ENCODE measurements around the gene SERPIND1.
"Not testable (repeated sequence)": the region's sequence is repeated elsewhere in the genome, so short reads cannot be mapped to it uniquely, and the experiment has no call there.

SERPIND1 gene

DNA sequence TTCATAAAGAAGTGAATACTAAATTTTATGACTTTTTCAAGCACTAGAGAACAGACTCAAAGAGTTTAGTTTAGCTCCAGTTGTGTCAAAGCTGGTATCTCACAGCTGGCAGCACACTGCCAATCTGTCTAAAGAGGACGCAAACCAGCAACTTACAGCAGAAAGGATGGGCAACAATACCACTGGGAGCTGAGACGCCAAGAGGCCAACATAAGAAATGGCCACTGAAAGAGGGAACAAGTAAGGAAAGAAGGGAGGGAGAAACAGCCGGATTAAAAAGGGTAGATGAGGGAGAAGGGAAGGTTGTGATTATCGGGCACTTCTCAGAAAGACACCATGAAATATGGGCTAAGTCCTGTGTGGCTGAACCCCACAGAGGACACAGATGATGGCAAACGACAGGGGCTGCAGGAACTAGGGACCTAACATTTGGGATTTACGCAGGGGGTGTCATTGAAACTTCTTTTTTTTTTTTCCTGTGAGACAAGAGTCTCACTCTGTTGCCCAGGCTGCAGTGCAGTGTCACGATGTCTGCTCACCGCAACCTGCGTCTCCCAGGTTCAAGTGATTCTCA, 41.7 kb downstream of the SERPIND1 start:
- no peak for DNase-seq (ENCODE audit: low spot score)

DNA sequence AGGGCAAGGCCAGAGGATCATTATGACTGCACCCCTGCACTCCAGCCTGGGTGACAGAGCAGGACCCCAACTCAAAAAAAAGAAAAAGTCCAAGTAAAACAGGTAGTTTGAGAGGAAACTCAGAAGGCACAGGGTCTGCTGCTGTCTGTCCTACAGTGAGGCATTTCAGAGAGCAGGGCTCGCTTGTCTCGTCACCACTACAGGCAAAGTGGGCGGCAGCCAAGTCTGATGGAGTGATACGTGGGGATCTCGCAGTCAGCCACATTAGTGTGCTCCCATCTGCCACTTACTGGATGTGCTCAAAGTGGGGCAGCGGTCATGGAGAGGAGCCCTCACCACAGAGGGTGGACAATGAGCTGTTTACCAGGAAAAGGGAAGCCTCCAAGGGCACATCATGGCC, 42.6 kb downstream of the SERPIND1 start:
- DNase-seq (ENCODE audit: low spot score) = no peak

DNA sequence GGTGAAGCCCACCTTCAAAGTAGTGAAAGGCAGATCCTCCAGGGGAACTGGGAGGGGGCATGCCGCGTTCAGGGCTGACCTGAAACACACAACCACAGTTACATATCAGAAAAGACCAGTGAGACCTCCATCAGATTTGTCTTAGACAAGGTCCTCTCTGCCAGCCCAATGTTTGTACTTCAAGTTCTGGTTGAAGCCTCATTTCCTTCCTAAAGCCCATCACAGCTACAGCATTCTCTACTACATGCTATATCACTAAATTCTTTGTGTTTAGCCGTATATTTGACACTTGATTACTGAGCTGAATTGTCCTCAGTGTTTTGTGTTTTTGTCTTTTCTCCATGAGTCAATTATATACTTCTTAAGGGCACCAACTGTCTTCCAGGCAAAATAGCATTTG, 44.6 kb downstream of the SERPIND1 start:
- no peak for DNase-seq (ENCODE audit: low spot score)

DNA sequence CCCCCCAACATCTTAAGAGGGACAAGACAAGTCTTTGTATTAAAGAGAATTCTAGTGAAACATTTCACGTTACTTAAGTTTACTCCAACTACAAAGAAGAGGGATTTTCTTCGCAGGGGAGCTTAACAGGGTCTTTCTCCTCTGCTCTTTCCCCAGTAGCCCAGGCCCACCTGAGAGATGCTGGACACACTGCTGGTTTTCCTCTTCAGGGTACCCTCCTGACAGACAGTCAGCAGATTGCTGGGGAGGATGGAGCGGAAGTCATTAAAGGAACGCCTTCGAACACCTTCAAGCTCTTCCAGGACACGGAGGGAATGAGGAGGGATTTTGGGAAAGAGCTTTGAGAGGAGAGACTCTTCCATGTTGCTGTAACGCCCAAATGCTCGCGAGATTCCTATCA, 45.6 kb downstream of the SERPIND1 start:
- no peak for DNase-seq (ENCODE audit: low spot score)

DNA sequence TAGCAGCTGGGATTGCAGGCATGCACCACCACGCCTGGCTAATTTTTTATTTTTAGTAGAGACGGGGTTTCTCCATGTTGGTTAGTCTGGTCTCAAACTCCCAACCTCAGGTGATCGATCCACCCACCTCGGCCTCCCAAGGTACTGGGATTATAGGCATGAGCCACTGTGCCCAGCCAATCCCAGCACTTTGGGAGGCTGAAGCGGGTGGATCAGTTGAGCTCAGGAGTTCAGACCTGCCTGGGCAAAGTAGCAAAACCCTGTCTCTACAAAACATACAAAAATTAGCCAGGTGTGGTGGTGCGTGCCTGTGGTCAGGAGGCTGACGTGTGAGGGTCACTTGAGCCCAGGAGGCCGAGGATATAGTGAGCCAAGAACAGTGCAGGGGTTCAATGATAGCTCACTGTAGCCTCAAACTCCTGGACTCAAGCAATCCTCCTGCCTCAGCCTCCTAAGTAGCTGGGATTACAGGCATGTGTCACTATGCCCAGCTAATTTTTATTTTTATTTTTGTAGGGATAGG, 47.9 kb downstream of the SERPIND1 start:
- DNase-seq (ENCODE audit: low spot score) = not testable (repeated sequence)

DNA sequence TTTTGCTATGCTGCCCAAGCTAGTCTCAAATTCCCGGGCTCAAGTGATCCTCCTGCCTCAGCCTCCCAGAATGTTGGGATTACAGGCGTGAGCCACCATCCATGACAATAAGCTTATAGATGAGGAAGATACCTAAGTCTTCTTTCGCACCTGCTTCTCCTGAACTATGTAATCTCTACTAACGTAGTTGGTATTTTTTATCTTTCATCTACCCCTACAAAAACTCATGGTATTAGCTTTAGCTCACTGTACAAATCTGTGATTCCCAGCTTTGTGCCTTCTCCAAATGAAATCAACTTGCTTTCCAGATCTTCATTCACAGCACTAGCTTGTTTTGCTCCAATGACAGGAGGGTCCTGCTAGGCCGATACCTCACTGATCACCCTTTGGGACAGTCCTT, 48.3 kb downstream of the SERPIND1 start:
- DNase-seq (ENCODE audit: low spot score) = no peak

DNA sequence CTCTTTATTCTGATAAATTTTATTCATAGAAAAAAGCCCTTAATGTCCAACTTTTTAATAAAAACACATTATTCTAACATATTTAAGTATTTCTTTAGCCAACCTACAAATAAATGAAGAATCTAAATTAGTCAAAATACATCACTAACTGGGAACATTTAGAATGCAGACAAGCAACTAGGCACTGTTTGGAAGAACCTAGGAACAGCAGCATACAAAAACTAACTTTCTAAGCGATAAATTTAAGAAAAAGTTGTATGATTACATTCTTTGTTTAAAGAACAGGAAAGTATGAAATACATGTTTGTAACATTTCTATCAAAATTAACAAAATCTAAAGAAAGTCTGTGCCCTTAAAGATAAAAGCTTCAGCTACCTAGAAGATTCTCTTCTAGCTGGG, 49.4 kb downstream of the SERPIND1 start:
- DNase-seq (ENCODE audit: low spot score) = no peak

DNA sequence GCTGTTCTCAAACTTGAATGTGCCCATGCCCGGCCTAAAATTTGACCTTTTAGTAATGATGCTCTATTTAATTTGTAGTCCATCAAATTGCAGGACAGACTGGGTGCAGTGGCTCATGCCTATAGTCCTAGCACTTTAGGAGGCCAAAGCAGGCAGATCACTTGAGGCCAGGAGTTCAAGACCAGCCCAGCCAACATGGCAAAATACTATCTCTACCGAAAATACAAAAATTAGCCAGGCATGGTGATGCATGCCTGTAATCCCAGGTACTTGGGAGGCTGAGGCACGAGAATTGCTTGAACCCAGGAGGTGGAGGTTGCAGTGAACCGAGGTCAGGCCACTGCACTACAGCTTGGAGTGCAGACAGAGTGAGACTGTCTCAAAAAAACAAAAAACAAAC, 51.3 kb downstream of the SERPIND1 start:
- not testable (repeated sequence) for DNase-seq (ENCODE audit: low spot score)

DNA sequence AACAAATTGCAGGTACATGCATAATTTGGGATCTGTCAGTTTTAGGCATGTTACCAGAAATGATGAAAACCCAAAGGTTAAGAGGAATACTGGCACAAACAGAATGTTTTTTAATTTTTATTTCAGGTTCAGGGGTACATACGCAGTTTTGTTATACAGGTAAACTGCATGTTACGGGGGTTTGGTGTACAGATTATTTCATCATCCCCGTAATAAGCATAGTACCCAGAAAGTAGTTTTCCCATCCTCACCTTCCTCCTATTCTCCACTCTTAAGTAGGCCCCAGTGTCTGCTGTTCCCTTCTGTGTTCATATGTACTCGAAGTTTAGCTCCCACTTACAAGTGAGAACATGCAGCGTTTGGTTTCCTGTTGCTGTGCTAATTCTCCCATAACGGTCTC, 51.7 kb downstream of the SERPIND1 start:
- no peak for DNase-seq (ENCODE audit: low spot score)

DNA sequence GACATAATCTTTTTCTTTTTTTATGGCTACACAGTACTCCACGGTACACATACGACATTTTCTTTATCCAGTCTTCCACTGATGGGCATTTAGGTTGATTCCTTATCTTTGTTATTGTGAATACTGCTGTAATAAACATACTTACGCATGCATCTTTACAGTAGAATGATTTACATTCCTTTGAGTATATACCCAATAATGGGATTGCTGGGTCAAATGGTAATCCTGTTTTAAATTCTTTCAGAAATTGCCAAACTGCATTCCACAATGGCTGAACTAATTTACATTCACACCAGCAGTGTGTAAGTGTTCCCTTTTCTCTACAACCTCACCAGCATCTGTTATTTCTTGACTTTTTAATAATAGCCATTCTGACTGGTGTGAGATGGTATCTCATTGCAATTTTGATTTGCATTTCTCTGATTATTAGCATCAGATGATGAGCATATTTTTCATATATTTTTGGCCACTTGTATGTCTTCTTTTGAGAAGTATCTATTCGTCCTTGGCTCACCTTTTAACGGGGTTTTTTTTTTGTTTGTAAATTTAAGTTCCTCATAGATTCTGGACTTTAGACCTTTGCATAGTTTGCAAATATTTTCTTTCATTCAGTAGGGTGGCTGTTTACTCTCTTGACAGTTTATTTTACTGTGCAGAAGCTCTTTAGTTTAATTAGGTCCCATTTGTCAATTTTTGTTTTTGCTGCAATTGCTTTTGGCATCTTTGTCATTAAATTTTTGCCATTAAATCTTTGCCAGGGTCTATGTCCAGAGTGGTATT, 52.6 kb downstream of the SERPIND1 start:
- not testable (repeated sequence) for DNase-seq (ENCODE audit: low spot score)

DNA sequence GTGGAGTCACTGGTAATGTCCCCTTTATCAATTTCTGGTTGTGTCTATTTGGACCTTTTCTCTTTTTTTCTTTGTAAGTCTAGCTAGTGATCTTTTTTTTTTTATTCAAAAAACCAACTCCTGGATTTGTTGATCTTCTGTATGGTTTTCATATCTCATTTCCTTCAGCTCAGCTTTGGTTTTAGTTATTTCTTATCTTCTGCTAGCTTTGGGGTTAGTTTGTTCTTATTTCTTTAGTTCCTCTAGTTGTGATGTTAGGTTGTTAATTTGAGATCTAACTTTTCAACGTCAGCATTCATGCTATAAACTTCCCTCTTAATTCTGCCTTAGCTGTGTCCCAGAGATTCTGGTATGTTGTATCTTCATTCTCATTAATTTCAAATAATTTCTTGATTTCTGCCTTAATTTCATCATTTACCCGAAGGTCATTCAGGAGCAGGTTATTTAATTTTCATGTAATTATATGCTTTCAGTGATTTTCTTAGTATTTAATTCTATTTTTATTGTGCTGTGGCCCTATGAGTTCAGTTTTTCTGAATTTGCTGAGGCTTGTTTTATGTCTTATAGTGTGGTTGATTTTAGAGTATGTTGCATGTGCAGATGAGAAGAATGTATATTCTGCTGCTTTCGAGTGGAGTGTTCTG, 55.7 kb downstream of the SERPIND1 start:
- DNase-seq (ENCODE audit: low spot score) = no peak

DNA sequence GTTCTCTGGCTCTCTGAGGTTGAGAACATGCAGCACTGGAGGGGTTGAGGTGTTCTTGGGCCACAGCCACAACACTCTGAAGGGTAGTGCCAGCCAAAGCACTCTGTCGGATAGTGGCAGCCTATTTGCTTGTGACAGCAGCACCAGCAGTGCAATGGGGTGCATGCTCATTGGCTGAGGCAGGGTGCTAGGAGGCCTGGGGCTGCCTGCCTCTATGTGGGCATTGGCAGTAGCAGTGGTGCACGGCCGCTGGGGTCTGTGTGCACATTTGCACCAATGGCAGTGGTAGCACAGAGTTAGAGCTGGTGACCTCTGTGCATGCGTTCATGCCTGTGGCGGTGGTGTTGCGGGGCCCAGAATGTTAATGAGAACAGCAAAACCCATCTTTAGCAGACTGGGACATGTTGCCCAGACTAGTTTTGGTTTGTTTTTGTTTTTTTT, 59.3 kb downstream of the SERPIND1 start:
- no peak for DNase-seq (ENCODE audit: low spot score)

DNA sequence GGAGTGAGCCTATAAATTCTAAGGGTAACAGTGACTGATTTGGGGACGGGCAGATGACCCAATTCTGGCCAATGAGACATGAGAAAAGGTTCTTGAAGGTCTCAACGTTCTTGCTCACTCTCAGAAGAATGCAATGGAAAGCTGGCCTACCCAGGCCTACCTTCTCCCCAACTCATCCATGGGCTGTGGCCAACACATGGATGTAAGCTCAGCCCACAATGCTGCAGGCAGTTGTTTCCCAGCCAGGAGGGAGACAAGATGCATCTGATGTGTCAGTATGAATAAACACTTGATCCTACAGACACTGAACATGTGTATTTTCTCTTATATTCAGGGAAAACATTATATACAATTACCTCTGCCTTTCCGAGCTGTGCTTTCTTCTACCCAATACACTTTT, 60.3 kb downstream of the SERPIND1 start:
- DNase-seq (ENCODE audit: low spot score) = no peak

DNA sequence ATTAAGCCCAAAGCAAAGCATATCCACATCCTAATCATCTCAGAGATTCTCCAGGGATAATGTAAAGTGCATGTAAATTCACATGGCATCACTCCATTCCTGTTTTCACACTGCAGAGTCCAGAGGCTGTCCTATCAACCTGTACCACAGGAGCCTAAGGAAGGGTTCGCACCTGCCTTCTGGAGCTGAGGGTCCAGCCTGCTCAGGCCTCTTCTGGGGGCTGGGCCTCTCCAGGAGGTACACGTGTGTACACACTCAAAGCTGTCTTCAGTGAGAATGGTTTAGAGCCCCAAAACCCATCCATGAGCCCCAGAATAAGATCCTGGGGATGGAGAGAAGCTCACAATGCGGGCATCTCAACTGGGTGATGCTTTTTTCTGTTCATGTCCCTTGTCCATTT, 60.8 kb downstream of the SERPIND1 start:
- DNase-seq (ENCODE audit: low spot score) = no peak

Data from HuH-7 (cell line).